ENCODE results near the gene TM9SF2. TPM values are rescaled to one million over a fixed set of nuclear protein-coding genes. Genes with fewer than 3 reads are reported as not detected.

The TM9SF2 gene
- total RNA-seq (2022; extraction: Qiagen RNA extraction): 54.0 to 61.2 TPM (median 59.3 TPM) in 5 replicates

GRCh38 chr13:99501184-99501847 is at the start of gene TM9SF2:
Gene TM9SF2, plus strand, starts transcription at chr13:99501472. Its CDS starts 135 bp downstream, at chr13:99501607.

GRCh38 chr13:99606324-99607066 is 105.2 kb downstream of the TM9SF2 start, which contains the start of gene CLYBL:
Gene CLYBL, plus strand, starts transcription at chr13:99606690.

Other genes starting within 250 kb of the TM9SF2 start
- gene GPR18, start 243.1 kb upstream of the TM9SF2 start, total RNA-seq (2022; extraction: Qiagen RNA extraction): not detected in 5 replicates
- not detected in 5 replicates for gene GPR183, start 194.1 kb upstream of the TM9SF2 start, total RNA-seq (2022; extraction: Qiagen RNA extraction)
- 2.2 to 3.9 TPM (median 3.3 TPM) in 5 replicates for gene CLYBL, start 105.2 kb downstream of the TM9SF2 start, total RNA-seq (2022; extraction: Qiagen RNA extraction)